ENCODE results near the gene HRG. TPM values are rescaled to one million over a fixed set of nuclear protein-coding genes. Genes with fewer than 3 reads are reported as not detected.

HRG gene
- total and polyA plus RNA-seq, 2 of the 8 experiments (the other 6 are each of a cell fraction or from before 2014, with no cell fraction given), result 0.03 to 0.15 TPM

- Histone ChIP-seq H3K4ac (replicated peaks; ENCODE audit: insufficient read length, low read depth, low read length) (no peak overlapping the region), H3K23ac (ENCODE audit: insufficient read length) (no peak overlapping the region), H4K5ac (ENCODE audit: insufficient read length, low read depth, low read length) (no peak overlapping the region), H2BK5ac (ENCODE audit: low read depth, low read length) (no peak overlapping the region), H3K79me1 (ENCODE audit: low read depth, low read length) (no peaks in the 10 kb centered on the region), H2BK120ac (replicated peaks; ENCODE audit: low read depth, low read length) (no peak overlapping the region), H2AK5ac (ENCODE audit: low read depth, low read length) (no peak overlapping the region), H2AFZ (ENCODE audit: low read length) (no peak overlapping the region), H2BK20ac (ENCODE audit: low read length) (no peak overlapping the region), H3K79me2 (ENCODE audit: control insufficient read depth in 1 of 2, insufficient read depth in 2 of 2, low read length in 2 of 2) (no peaks in the 10 kb centered on the region), H4K8ac (ENCODE audit: extremely low read depth, insufficient read depth, low read length) (no peak overlapping the region), H3K4me1 (replicated peaks in 1 of 4; ENCODE audit: control insufficient read depth in 3 of 4, insufficient read depth in 4 of 4, low read length in 3 of 4) (peaks cover 0 to 5% (median 2%) of the 10 kb centered on the region in 4 experiments; a peak in 3 of 7 replicates), H4K91ac (replicated peaks; ENCODE audit: insufficient read length, low read length) (no peak overlapping the region), H3K27ac (ENCODE audit: low read depth, low read length) (no peak overlapping the region), H4K20me1 (replicated peaks in 1 of 2; ENCODE audit: control insufficient read depth in 1 of 2, insufficient read depth in 2 of 2, low read length in 2 of 2) (no peaks in the 10 kb centered on the region), H2BK15ac (ENCODE audit: low read length) (no peak overlapping the region), H3K9me3 (ENCODE audit: insufficient read depth in 2 of 2, low read depth in 1 of 2, low read length in 1 of 2) (no peaks in the 10 kb centered on the region), H3K56ac (replicated peaks; ENCODE audit: insufficient read length, low read depth, low read length) (no peak overlapping the region), H2BK12ac (ENCODE audit: low read depth, low read length) (no peak overlapping the region), H3K27me3 (replicated peaks in 1 of 4; ENCODE audit: control insufficient read depth in 3 of 4, extremely low read depth in 1 of 4, insufficient read depth in 3 of 4, low read length in 3 of 4) (no peaks in the 10 kb centered on the region), H3K4me3 (ENCODE audit: extremely low read depth in 1 of 4, insufficient read depth in 2 of 4, low read depth in 3 of 4, low read length in 4 of 4) (no peak overlapping the region), H3K4me2 (ENCODE audit: insufficient read depth in 1 of 2, low read depth in 2 of 2, low read length in 2 of 2) (no peak overlapping the region), H3K36me3 (ENCODE audit: control insufficient read depth in 2 of 4, insufficient read depth in 4 of 4, low read length in 3 of 4) (no peaks in the 10 kb centered on the region), H3K14ac (ENCODE audit: insufficient read length) (no peak overlapping the region), H3K9ac (replicated peaks in 1 of 4; ENCODE audit: extremely low read depth in 1 of 4, low read depth in 3 of 4, low read length in 3 of 4) (no peak overlapping the region), H3K23me2 (ENCODE audit: low read depth, low read length) (peaks cover 1% of the 10 kb centered on the region; the same call in 1 of the 2 replicates), H3K18ac (ENCODE audit: extremely low read depth, low read length) (no peak overlapping the region)
- no peak for DNase-seq (ENCODE audit: low read depth in 1 of 2, low spot score in 2 of 2)
- CTCF ChIA-PET (ENCODE audit: partially characterized antibody), result interaction anchor here (0.5 to 3.9 kb wide), 4 partner anchors 17 to 529 kb away, joined by 3 to 35 read pairs (median 5); partner anchors contain the start of gene AHSG
- POLR2A ChIA-PET (ENCODE audit: partially characterized antibody), result interaction anchor here (1.3 to 2.0 kb wide), 2 partner anchors 19 to 147 kb away, joined by 3 to 11 read pairs; partner anchors contain the start of gene EIF4A2
- 84% methylated on average over 7 of the region's 7 CpGs; no CpG with 5 or more reads in 1 of the 2 experiments for WGBS, 2 experiments (ENCODE audit: extremely low coverage in 1 of 2, insufficient coverage in 1 of 2, insufficient read length in 1 of 2, insufficient replicate concordance in 2 of 2, low coverage in 1 of 2, low lambda C conversion rate in 2 of 2, missing lambda C conversion rate in 1 of 2)
- no peak for FAIRE-seq
- TF ChIP-seq EGR1 (IDR thresholded peaks at IDR 0.05; ENCODE audit: borderline replicate concordance, low read depth, low read length), result no peak
Measured at GRCh38 chr3:186636536-186636935, 29.3 kb upstream of the HRG start.
